ENCODE data around the gene INSL6. TPM values are rescaled to one million over a fixed set of nuclear protein-coding genes. Genes with fewer than 3 reads are reported as not detected.

INSL6 gene
- total and polyA plus RNA-seq, 2 of the 8 experiments (the other 6 are each of a cell fraction or from before 2014, with no cell fraction given) = not detected

DNA sequence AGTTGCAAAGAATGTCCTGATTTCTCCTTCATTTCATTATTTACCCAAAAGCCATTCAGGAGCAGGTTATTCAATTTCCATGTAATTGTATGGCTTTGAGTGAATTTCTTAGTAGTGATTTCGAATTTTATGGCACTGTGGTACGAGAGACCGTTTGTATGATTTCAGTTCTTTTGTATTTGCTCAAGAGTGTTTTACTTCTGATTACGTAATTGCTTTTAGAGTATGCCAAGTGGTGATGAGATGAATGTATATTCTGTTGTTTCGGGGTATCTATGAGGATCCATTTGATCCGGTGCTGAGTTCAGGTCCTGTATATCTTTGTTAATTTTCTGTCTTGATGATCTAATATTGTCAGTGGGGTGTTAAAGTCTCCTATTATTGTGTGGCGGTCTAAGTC lies 41.2 kb downstream of the INSL6 start (continued):
- TF ChIP-seq, protein P1, sequence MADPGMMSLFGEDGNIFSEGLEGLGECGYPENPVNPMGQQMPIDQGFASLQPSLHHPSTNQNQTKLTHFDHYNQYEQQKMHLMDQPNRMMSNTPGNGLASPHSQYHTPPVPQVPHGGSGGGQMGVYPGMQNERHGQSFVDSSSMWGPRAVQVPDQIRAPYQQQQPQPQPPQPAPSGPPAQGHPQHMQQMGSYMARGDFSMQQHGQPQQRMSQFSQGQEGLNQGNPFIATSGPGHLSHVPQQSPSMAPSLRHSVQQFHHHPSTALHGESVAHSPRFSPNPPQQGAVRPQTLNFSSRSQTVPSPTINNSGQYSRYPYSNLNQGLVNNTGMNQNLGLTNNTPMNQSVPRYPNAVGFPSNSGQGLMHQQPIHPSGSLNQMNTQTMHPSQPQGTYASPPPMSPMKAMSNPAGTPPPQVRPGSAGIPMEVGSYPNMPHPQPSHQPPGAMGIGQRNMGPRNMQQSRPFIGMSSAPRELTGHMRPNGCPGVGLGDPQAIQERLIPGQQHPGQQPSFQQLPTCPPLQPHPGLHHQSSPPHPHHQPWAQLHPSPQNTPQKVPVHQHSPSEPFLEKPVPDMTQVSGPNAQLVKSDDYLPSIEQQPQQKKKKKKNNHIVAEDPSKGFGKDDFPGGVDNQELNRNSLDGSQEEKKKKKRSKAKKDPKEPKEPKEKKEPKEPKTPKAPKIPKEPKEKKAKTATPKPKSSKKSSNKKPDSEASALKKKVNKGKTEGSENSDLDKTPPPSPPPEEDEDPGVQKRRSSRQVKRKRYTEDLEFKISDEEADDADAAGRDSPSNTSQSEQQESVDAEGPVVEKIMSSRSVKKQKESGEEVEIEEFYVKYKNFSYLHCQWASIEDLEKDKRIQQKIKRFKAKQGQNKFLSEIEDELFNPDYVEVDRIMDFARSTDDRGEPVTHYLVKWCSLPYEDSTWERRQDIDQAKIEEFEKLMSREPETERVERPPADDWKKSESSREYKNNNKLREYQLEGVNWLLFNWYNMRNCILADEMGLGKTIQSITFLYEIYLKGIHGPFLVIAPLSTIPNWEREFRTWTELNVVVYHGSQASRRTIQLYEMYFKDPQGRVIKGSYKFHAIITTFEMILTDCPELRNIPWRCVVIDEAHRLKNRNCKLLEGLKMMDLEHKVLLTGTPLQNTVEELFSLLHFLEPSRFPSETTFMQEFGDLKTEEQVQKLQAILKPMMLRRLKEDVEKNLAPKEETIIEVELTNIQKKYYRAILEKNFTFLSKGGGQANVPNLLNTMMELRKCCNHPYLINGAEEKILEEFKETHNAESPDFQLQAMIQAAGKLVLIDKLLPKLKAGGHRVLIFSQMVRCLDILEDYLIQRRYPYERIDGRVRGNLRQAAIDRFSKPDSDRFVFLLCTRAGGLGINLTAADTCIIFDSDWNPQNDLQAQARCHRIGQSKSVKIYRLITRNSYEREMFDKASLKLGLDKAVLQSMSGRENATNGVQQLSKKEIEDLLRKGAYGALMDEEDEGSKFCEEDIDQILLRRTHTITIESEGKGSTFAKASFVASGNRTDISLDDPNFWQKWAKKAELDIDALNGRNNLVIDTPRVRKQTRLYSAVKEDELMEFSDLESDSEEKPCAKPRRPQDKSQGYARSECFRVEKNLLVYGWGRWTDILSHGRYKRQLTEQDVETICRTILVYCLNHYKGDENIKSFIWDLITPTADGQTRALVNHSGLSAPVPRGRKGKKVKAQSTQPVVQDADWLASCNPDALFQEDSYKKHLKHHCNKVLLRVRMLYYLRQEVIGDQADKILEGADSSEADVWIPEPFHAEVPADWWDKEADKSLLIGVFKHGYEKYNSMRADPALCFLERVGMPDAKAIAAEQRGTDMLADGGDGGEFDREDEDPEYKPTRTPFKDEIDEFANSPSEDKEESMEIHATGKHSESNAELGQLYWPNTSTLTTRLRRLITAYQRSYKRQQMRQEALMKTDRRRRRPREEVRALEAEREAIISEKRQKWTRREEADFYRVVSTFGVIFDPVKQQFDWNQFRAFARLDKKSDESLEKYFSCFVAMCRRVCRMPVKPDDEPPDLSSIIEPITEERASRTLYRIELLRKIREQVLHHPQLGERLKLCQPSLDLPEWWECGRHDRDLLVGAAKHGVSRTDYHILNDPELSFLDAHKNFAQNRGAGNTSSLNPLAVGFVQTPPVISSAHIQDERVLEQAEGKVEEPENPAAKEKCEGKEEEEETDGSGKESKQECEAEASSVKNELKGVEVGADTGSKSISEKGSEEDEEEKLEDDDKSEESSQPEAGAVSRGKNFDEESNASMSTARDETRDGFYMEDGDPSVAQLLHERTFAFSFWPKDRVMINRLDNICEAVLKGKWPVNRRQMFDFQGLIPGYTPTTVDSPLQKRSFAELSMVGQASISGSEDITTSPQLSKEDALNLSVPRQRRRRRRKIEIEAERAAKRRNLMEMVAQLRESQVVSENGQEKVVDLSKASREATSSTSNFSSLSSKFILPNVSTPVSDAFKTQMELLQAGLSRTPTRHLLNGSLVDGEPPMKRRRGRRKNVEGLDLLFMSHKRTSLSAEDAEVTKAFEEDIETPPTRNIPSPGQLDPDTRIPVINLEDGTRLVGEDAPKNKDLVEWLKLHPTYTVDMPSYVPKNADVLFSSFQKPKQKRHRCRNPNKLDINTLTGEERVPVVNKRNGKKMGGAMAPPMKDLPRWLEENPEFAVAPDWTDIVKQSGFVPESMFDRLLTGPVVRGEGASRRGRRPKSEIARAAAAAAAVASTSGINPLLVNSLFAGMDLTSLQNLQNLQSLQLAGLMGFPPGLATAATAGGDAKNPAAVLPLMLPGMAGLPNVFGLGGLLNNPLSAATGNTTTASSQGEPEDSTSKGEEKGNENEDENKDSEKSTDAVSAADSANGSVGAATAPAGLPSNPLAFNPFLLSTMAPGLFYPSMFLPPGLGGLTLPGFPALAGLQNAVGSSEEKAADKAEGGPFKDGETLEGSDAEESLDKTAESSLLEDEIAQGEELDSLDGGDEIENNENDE (IDR thresholded peaks at IDR 0.05; ENCODE audit: insufficient replicate concordance, low read length) = no peak
- TF ChIP-seq, protein P2, sequence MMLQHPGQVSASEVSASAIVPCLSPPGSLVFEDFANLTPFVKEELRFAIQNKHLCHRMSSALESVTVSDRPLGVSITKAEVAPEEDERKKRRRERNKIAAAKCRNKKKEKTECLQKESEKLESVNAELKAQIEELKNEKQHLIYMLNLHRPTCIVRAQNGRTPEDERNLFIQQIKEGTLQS (IDR thresholded peaks at IDR 0.05; ENCODE audit: insufficient read depth, low read depth, low read length) = no peak
- TF ChIP-seq SUZ12 (IDR thresholded peaks at IDR 0.05; ENCODE audit: low read length) (no peak), RBBP5 (IDR thresholded peaks at IDR 0.05; ENCODE audit: borderline replicate concordance, low read depth, low read length) (no peak), JUND (IDR thresholded peaks at IDR 0.05; ENCODE audit: low read length) (no peak)

All from H1 (cell line).